Measurements from ENCODE around the gene SLC14A1.

DNA sequence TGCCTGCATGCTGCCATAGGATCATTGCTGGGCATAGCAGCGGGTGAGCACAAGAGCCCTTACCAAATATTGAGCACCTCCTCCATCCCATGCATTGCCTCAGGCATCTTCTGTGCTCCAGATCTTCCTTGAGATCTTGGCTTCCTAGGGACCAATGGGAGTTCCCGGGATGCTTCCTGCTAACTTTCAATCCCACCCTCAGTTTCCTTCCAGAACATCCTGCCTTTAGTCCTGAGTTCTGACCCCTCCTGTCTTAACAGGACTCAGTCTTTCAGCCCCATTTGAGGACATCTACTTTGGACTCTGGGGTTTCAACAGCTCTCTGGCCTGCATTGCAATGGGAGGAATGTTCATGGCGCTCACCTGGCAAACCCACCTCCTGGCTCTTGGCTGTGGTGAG, 15.3 kb downstream of the SLC14A1 start:
- TF ChIP-seq, protein P1, sequence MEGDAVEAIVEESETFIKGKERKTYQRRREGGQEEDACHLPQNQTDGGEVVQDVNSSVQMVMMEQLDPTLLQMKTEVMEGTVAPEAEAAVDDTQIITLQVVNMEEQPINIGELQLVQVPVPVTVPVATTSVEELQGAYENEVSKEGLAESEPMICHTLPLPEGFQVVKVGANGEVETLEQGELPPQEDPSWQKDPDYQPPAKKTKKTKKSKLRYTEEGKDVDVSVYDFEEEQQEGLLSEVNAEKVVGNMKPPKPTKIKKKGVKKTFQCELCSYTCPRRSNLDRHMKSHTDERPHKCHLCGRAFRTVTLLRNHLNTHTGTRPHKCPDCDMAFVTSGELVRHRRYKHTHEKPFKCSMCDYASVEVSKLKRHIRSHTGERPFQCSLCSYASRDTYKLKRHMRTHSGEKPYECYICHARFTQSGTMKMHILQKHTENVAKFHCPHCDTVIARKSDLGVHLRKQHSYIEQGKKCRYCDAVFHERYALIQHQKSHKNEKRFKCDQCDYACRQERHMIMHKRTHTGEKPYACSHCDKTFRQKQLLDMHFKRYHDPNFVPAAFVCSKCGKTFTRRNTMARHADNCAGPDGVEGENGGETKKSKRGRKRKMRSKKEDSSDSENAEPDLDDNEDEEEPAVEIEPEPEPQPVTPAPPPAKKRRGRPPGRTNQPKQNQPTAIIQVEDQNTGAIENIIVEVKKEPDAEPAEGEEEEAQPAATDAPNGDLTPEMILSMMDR (conservative IDR thresholded peaks at IDR 0.05; ENCODE audit: low read depth in 2 of 2): no peak
- TF ChIP-seq CREB1 (CRISPR knock-in tag; IDR thresholded peaks at IDR 0.05; ENCODE audit: low read depth) (no peak), POLR2AphosphoS5 (IDR thresholded peaks at IDR 0.05; ENCODE audit: low read depth) (no peak), REST (IDR thresholded peaks at IDR 0.05; ENCODE audit: unreplicated experiment) (no peak), EZH2 (IDR thresholded peaks at IDR 0.05; ENCODE audit: low read depth, unreplicated experiment) (no peak), ETS1 (IDR thresholded peaks at IDR 0.05) (no peak)

Data from GM23338 (cell line).